Panc1 (cell line): ENCODE measurements around the gene UNCX. TPM values are rescaled to one million over a fixed set of nuclear protein-coding genes. Genes with fewer than 3 reads are reported as not detected.

Experiments
- ATAC-seq: fragments of 200-7000 bp; cut with Tn5 transposase; 2 replicates; pipeline ENCODE4 v1.9.1; 2020; ENCODE audit warnings: mild to moderate bottlenecking, moderate library complexity
- BruUV-seq: library from RNA; stranded (reverse); fragments of 400-500 nt; replicated peaks from 2 replicates; lab custom pipeline; 2021; lab: Mats Ljungman, UMichigan
- CTCF ChIA-PET: fragments of 300-600 bp; sonication (Branson Sonifier 250); formaldehyde crosslinking; loops from one replicate; lab custom pipeline; 2022; ENCODE audit warnings: antibody characterized with exemption; lab: Charles Lee
- POLR2A ChIA-PET: fragments of 300-600 bp; sonication (Branson Sonifier 250); formaldehyde crosslinking; loops from one replicate; lab custom pipeline; 2022; ENCODE audit warnings: antibody characterized with exemption; lab: Charles Lee
- DNase-seq: peaks from one replicate; pipeline ENCODE4 v3.0.0-alpha.2; 2010; ENCODE audit warnings: low read depth, low spot score
- H3K27ac ChIP-seq: 2 replicates; pipeline ENCODE4 v1.5.1; 2011; ENCODE audit warnings: mild to moderate bottlenecking, low read length, inconsistent platforms
- H3K27me3 ChIP-seq: fragments of 200-500 bp; sonication (Bioruptor generic); 2 replicates; pipeline ENCODE4 v1.6.0; 2014; ENCODE audit warnings: low read length, inconsistent platforms; ENCODE audit not compliant: control insufficient read depth, insufficient read depth
- H3K36me3 ChIP-seq: fragments of 200-500 bp; sonication (Bioruptor generic); 2 replicates; pipeline ENCODE4 v1.5.1; 2014; ENCODE audit warnings: inconsistent platforms, mild to moderate bottlenecking, low read length, moderate library complexity; ENCODE audit not compliant: control insufficient read depth, insufficient read depth
- H3K4me1 ChIP-seq: 2 replicates; pipeline ENCODE4 v1.5.1; 2011; ENCODE audit warnings: inconsistent platforms, mild to moderate bottlenecking, low read length, moderate library complexity; ENCODE audit not compliant: control insufficient read depth, insufficient read depth
- H3K4me3 ChIP-seq, 2 experiments: 2 replicates each; pipeline ENCODE4 v1.5.1; 2011 to 2012; ENCODE audit warnings: low read depth in 2 of 2, low read length in 2 of 2, mild to moderate bottlenecking in 2 of 2, inconsistent platforms in 1 of 2, moderate library complexity in 1 of 2
- H3K9me3 ChIP-seq: fragments of 200-500 bp; sonication (Bioruptor generic); 2 replicates; pipeline ENCODE4 v1.5.1; 2014; ENCODE audit warnings: low read depth, mild to moderate bottlenecking, inconsistent platforms, low read length, moderate library complexity; ENCODE audit not compliant: control insufficient read depth, insufficient read depth
- POLR2AphosphoS5 ChIP-seq: IDR thresholded peaks from 2 replicates; pipeline ENCODE4 v1.6.1; 2012; ENCODE audit warnings: mild to moderate bottlenecking, low read depth, low read length, moderate library complexity
- SIN3A ChIP-seq: IDR thresholded peaks from 2 replicates; pipeline ENCODE4 v1.6.1; 2012; ENCODE audit warnings: low read depth, mild to moderate bottlenecking, low read length, moderate library complexity, borderline replicate concordance; ENCODE audit not compliant: insufficient read depth
- TCF7L2 ChIP-seq: IDR thresholded peaks from 2 replicates; pipeline ENCODE4 v1.6.1; 2011; ENCODE audit warnings: mild to moderate bottlenecking, low read depth, low read length, inconsistent platforms
- in situ Hi-C: cut with HindIII; loops from 2 replicates; pipeline ENCODE4 v1.10.0; 2016; ENCODE audit warnings: low sequenced_read_pairs, low pct_unique_long_range_greater_than_20kb
- intact Hi-C: fragments of 100-400 bp; cut with micrococcal nuclease; formaldehyde crosslinking; loops from one replicate; pipeline ENCODE4 v1.10.0; 2022; ENCODE audit not compliant: unreplicated experiment
- total RNA-seq: library from RNA; stranded (reverse); gene quantifications from one replicate; pipeline ENCODE4 v1.2.1, GENCODE V29; 2021; ENCODE audit not compliant: unreplicated experiment
- TF ChIP-seq, protein P1 (sequence below), 2 experiments: IDR thresholded peaks; 2 replicates each; pipeline ENCODE4 v1.6.1; 2011 to 2012; ENCODE audit warnings: low read depth in 2 of 2, control low read depth in 1 of 2, low read length in 1 of 2, mild to moderate bottlenecking in 1 of 2, moderate library complexity in 1 of 2; ENCODE audit not compliant: insufficient read depth in 1 of 2
- TF ChIP-seq, protein P2 (sequence below): fragments of 450-650 bp; IDR thresholded peaks from 2 replicates; pipeline ENCODE4 v1.5.1; 2017; ENCODE audit warnings: mild to moderate bottlenecking

The UNCX gene
- total RNA-seq, 1 experiment from 2014 or later, result not detected

GRCh38 chr7:1210321-1210978 is 22.2 kb upstream of the UNCX start:
- Histone ChIP-seq H3K4me3 (no peak overlapping the region), H3K36me3 (no peaks in the 10 kb centered on the region), H3K4me1 (peaks cover 5% of the 10 kb centered on the region; the same call in 1 of the 2 replicates), H3K9me3 (no peaks in the 10 kb centered on the region), H3K27me3 (no peaks in the 10 kb centered on the region), H3K27ac (no peak overlapping the region)
- BruUV-seq, result no TSS peak
- ChIA-PET CTCF (interaction anchor here (0.7 kb wide), 1 partner anchor 256 kb away, joined by 3 read pairs; no protein-coding TSS in a partner anchor), POLR2A (no interaction called here)
- DNase-seq, result no peak
- intact Hi-C loops, result no loop called here
- in situ Hi-C loops, result no loop called here
- TF ChIP-seq, protein P1, sequence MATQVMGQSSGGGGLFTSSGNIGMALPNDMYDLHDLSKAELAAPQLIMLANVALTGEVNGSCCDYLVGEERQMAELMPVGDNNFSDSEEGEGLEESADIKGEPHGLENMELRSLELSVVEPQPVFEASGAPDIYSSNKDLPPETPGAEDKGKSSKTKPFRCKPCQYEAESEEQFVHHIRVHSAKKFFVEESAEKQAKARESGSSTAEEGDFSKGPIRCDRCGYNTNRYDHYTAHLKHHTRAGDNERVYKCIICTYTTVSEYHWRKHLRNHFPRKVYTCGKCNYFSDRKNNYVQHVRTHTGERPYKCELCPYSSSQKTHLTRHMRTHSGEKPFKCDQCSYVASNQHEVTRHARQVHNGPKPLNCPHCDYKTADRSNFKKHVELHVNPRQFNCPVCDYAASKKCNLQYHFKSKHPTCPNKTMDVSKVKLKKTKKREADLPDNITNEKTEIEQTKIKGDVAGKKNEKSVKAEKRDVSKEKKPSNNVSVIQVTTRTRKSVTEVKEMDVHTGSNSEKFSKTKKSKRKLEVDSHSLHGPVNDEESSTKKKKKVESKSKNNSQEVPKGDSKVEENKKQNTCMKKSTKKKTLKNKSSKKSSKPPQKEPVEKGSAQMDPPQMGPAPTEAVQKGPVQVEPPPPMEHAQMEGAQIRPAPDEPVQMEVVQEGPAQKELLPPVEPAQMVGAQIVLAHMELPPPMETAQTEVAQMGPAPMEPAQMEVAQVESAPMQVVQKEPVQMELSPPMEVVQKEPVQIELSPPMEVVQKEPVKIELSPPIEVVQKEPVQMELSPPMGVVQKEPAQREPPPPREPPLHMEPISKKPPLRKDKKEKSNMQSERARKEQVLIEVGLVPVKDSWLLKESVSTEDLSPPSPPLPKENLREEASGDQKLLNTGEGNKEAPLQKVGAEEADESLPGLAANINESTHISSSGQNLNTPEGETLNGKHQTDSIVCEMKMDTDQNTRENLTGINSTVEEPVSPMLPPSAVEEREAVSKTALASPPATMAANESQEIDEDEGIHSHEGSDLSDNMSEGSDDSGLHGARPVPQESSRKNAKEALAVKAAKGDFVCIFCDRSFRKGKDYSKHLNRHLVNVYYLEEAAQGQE (IDR thresholded peaks at IDR 0.05; ENCODE audit: insufficient read depth in 1 of 2, low read depth in 2 of 2, low read length in 1 of 2), result no peak
- no peak for TF ChIP-seq POLR2AphosphoS5
- TF ChIP-seq TCF7L2, result no peak
- TF ChIP-seq, protein P2, sequence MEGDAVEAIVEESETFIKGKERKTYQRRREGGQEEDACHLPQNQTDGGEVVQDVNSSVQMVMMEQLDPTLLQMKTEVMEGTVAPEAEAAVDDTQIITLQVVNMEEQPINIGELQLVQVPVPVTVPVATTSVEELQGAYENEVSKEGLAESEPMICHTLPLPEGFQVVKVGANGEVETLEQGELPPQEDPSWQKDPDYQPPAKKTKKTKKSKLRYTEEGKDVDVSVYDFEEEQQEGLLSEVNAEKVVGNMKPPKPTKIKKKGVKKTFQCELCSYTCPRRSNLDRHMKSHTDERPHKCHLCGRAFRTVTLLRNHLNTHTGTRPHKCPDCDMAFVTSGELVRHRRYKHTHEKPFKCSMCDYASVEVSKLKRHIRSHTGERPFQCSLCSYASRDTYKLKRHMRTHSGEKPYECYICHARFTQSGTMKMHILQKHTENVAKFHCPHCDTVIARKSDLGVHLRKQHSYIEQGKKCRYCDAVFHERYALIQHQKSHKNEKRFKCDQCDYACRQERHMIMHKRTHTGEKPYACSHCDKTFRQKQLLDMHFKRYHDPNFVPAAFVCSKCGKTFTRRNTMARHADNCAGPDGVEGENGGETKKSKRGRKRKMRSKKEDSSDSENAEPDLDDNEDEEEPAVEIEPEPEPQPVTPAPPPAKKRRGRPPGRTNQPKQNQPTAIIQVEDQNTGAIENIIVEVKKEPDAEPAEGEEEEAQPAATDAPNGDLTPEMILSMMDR, result no peak
- no peak for TF ChIP-seq SIN3A
- no peak for ATAC-seq

DNA sequence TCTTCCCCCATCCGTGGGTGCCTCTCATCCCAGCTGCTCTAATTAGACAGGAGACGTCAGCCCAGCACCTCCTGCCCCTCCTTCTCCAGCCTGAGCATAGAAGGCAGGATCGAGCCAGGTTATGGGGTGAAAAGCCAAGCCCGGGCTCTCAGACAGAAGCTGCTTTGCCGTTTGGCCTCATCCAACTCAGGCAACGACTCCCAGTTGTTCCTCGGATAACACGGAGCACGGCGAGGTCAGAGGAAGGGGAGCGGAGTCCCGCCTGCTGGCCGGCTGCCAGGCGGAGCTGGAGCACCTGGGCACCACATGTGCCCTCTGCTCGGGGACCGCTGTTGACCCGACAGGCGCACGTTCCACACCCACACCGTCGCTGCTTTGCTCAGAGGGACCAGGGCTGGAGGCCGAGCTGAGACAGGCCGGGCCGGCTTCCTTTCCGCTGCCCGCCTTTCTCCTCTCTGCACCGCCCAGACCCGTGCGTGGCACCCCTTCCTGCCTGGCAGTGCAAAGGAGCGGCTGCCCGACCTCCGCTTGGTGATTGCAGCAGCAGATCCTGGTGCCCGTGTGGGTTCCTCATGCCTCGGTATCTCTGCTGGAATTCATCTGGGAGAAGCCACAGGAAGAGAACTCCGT is 21.6 kb upstream of the UNCX start:
- in situ Hi-C loops (no loop called here), intact Hi-C loops (no loop called here)
- Histone ChIP-seq H3K4me3 (no peak overlapping the region), H3K36me3 (no peaks in the 10 kb centered on the region), H3K9me3 (no peaks in the 10 kb centered on the region), H3K27me3 (no peaks in the 10 kb centered on the region), H3K27ac (no peak overlapping the region), H3K4me1 (peaks cover 5% of the 10 kb centered on the region; the same call in 1 of the 2 replicates)
- CTCF ChIA-PET, result interaction anchor here (0.5 kb wide), 1 partner anchor 27 kb away, joined by 3 read pairs; no protein-coding TSS in a partner anchor
- POLR2A ChIA-PET, result no interaction called here
- DNase-seq (no peak), ATAC-seq (peak; percentile 57)
- BruUV-seq, result no TSS peak
- no peak for TF ChIP-seq SIN3A
- TF ChIP-seq, protein P1 (IDR thresholded peaks at IDR 0.05; ENCODE audit: insufficient read depth in 1 of 2, low read depth in 2 of 2, low read length in 1 of 2), result no peak
- TF ChIP-seq, protein P2, result no peak
- TF ChIP-seq TCF7L2, result no peak
- no peak for TF ChIP-seq POLR2AphosphoS5
